K562 (cell line): Measurements from ENCODE around the gene CSMD2. TPM values are rescaled to one million over a fixed set of nuclear protein-coding genes. Genes with fewer than 3 reads are reported as not detected.
A peak's percentile ranks its signal among the peaks of the same experiment; 100 is the strongest.

Source experiments
- ATAC-seq: fragments of 200-7000 bp; cut with Tn5 transposase; 3 replicates; pipeline ENCODE4 v1.9.1; 2020; ENCODE audit warnings: moderate library complexity
- BruUV-seq: library from RNA; stranded (reverse); fragments of 400-500 nt; replicated peaks from 2 replicates; lab custom pipeline; 2021; lab: Mats Ljungman, UMichigan
- CTCF ChIA-PET: fragments of 300-600 bp; formaldehyde crosslinking; extraction: SDS; loops from one replicate; lab custom pipeline; 2021; ENCODE audit warnings: low intra/inter-chr PET ratio; lab: Yijun Ruan, JAX
- POLR2A ChIA-PET: fragments of 300-600, 350-650 bp; sonication (Branson Sonifier 250); formaldehyde crosslinking; extraction: SDS; loops from one replicate; lab custom pipeline; 2021; ENCODE audit warnings: antibody characterized with exemption, inconsistent platforms; lab: Yijun Ruan, JAX
- DNase-seq, 4 experiments: peaks; one replicate each; pipeline versions ENCODE4 v3.0.0 to v3.0.0-alpha.2; 2011 to 2018; ENCODE audit warnings: low spot score in 3 of 4, mixed read lengths in 3 of 4; ENCODE audit errors: extremely low read depth in 1 of 4
- FAIRE-seq: peaks from 2 replicates; lab custom pipeline; 2011; peaks lifted over from hg19 to GRCh38; lab: Jason Lieb, UNC
- H2AFZ ChIP-seq: 2 replicates; pipeline ENCODE4 v1.6.0; 2011; ENCODE audit warnings: low read depth, low read length, control low read depth, inconsistent platforms
- H3K27ac ChIP-seq: fragments of 200-600 bp; 3 replicates; pipeline ENCODE4 v1.8.0; 2011; ENCODE audit warnings: low read depth, mild to moderate bottlenecking, control low read depth, inconsistent platforms, low read length, moderate library complexity, mixed read lengths; ENCODE audit errors: extremely low read depth
- H3K27me3 ChIP-seq, 2 experiments: fragments of 300-600 bp in 1 of 2; 2 replicates in 1 of 2; 3 replicates in 1 of 2; pipeline versions ENCODE4 v1.6.0 to v1.8.0; 2011; ENCODE audit warnings: inconsistent platforms in 2 of 2, low read length in 2 of 2, mild to moderate bottlenecking in 1 of 2, mixed read lengths in 1 of 2, moderate library complexity in 1 of 2; ENCODE audit not compliant: control insufficient read depth in 2 of 2, insufficient read depth in 2 of 2
- H3K36me3 ChIP-seq: fragments of 300-600 bp; 3 replicates; pipeline ENCODE4 v1.8.0; 2011; ENCODE audit warnings: mild to moderate bottlenecking, low read length, inconsistent platforms; ENCODE audit not compliant: control insufficient read depth, insufficient read depth
- H3K4me1 ChIP-seq, 2 experiments: fragments of 200-600 bp in 1 of 2; replicated peaks in 1 of 2; 2 replicates in 1 of 2; 3 replicates in 1 of 2; pipeline versions ENCODE4 v1.5.1 to v1.8.0; 2011; ENCODE audit warnings: inconsistent platforms in 2 of 2, low read length in 2 of 2, mild to moderate bottlenecking in 1 of 2, mixed read lengths in 1 of 2, moderate library complexity in 1 of 2; ENCODE audit not compliant: control insufficient read depth in 2 of 2, insufficient read depth in 2 of 2
- H3K4me2 ChIP-seq: 2 replicates; pipeline ENCODE4 v1.6.1; 2011; ENCODE audit warnings: low read length, control low read depth, inconsistent platforms, mixed read lengths; ENCODE audit not compliant: insufficient read depth
- H3K4me3 ChIP-seq: fragments of 200-600 bp; sonication (generic), shearing (Covaris generic); 2 replicates; pipeline ENCODE4 v1.5.1; 2016; ENCODE audit warnings: control low read depth, inconsistent platforms
- H3K79me2 ChIP-seq: fragments of 200-600 bp; 3 replicates; pipeline ENCODE4 v1.8.0; 2011; ENCODE audit warnings: low read length, inconsistent platforms; ENCODE audit not compliant: control insufficient read depth, insufficient read depth
- H3K9ac ChIP-seq, 2 experiments: 2 replicates each; pipeline versions ENCODE4 v1.6.0 to v1.6.1; 2011; ENCODE audit warnings: low read depth in 2 of 2, low read length in 2 of 2, control low read depth in 1 of 2, inconsistent platforms in 1 of 2, mild to moderate bottlenecking in 1 of 2, mixed read lengths in 1 of 2; ENCODE audit not compliant: insufficient read depth in 1 of 2
- H3K9me1 ChIP-seq: one replicate; pipeline ENCODE4 v1.6.0; 2011; ENCODE audit warnings: inconsistent platforms, mild to moderate bottlenecking, low read length, moderate library complexity; ENCODE audit not compliant: control insufficient read depth, insufficient read depth
- H3K9me3 ChIP-seq: replicated peaks from 2 replicates; pipeline ENCODE4 v1.5.1; 2011; ENCODE audit warnings: low read depth, low read length, inconsistent platforms; ENCODE audit not compliant: control insufficient read depth, insufficient read depth
- H4K20me1 ChIP-seq: replicated peaks from 2 replicates; pipeline ENCODE4 v1.6.1; 2011; ENCODE audit warnings: low read length, inconsistent platforms, mixed read lengths; ENCODE audit not compliant: control insufficient read depth, insufficient read depth
- GABPB1 ChIP-seq: sonication (generic); formaldehyde crosslinking; IDR thresholded peaks from 2 replicates; pipeline ENCODE4 v1.8.0; 2022; ENCODE audit warnings: mild to moderate bottlenecking, missing genetic modification reagents
- HDAC2 ChIP-seq: fragments of 450-650 bp; IDR thresholded peaks from 2 replicates; pipeline ENCODE4 v1.6.1; 2016; ENCODE audit warnings: mild to moderate bottlenecking
- MCM3 ChIP-seq: fragments of 450-650 bp; IDR thresholded peaks from 2 replicates; pipeline ENCODE4 v1.6.1; 2016
- PTTG1 ChIP-seq: fragments of 450-650 bp; IDR thresholded peaks from 2 replicates; pipeline ENCODE4 v1.6.1; 2016; ENCODE audit warnings: low read depth, mild to moderate bottlenecking, missing genetic modification characterization, missing compliant biosample characterization
- RBM14 ChIP-seq: fragments of 200-400 bp; formaldehyde crosslinking; IDR thresholded peaks from 2 replicates; pipeline ENCODE4 v1.6.1; 2018; ENCODE audit warnings: low read depth, mild to moderate bottlenecking, low read length, moderate library complexity, borderline replicate concordance; ENCODE audit not compliant: insufficient read depth
- RBM25 ChIP-seq: fragments of 200-400 bp; formaldehyde crosslinking; IDR thresholded peaks from 2 replicates; pipeline ENCODE4 v1.6.1; 2018; ENCODE audit warnings: low read length, low read depth, moderate library complexity; ENCODE audit not compliant: severe bottlenecking
- STAT6 ChIP-seq: sonication (generic); formaldehyde crosslinking; IDR thresholded peaks from 2 replicates; pipeline ENCODE4 v1.8.1; 2023; ENCODE audit warnings: mild to moderate bottlenecking, missing genetic modification reagents
- TCF7L2 ChIP-seq: fragments of 150-350 bp; IDR thresholded peaks from 2 replicates; pipeline ENCODE4 v1.6.1; 2016; ENCODE audit warnings: low read depth, mild to moderate bottlenecking, low read length, moderate library complexity
- TSHZ1 ChIP-seq: fragments of 250-450 bp; sonication (Bioruptor Pico); IDR thresholded peaks from 2 replicates; pipeline ENCODE4 v1.4.0; 2020; ENCODE audit warnings: mild to moderate bottlenecking, moderate library complexity
- ZBTB26 ChIP-seq: fragments of 450-650 bp; formaldehyde crosslinking; IDR thresholded peaks from 2 replicates; pipeline ENCODE4 v1.4.0; 2022; ENCODE audit warnings: missing genetic modification characterization
- ZFP36 ChIP-seq: fragments of 150-350 bp; IDR thresholded peaks from 2 replicates; pipeline ENCODE4 v1.6.1; 2018; ENCODE audit warnings: low read length, low read depth; ENCODE audit not compliant: partially characterized antibody
- ZNF395 ChIP-seq: fragments of 200-800 bp; sonication (Bioruptor generic); IDR thresholded peaks from 2 replicates; pipeline ENCODE4 v1.6.1; 2017; ENCODE audit warnings: missing genetic modification characterization, missing compliant biosample characterization
- ZNF696 ChIP-seq: fragments of 250-450 bp; sonication (Bioruptor Pico); conservative IDR thresholded peaks from 2 replicates; pipeline ENCODE4 v1.4.0; 2020; ENCODE audit warnings: mild to moderate bottlenecking, moderate library complexity
- WGBS: fragments of 100-300 bp; shearing (Covaris generic); methylation state at CpG from one replicate; pipeline ENCODE4 v1.1.6; 2016; ENCODE audit warnings: low coverage, mixed read lengths; ENCODE audit not compliant: insufficient coverage; ENCODE audit errors: missing lambda C conversion rate; 5-methylcytosine and 5-hydroxymethylcytosine counted together
- in situ Hi-C: fragments of 300-500 bp; cut with MboI; formaldehyde crosslinking; loops from 4 replicates; pipeline ENCODE4 v1.15.0; 2018; ENCODE audit warnings: inconsistent platforms, mixed read lengths
- intact Hi-C: fragments of 100-400 bp; cut with micrococcal nuclease; formaldehyde crosslinking; loops from 2 replicates; pipeline ENCODE4 v1.14.2; 2022
- polyA plus RNA-seq, 8 experiments: library from polyadenylated mRNA; depleted of rRNA in 4 of 8; stranded (reverse) in 5 of 8; unstranded in 3 of 8; fragments of >200 nt; fragmentation: Nextera tagmentation in 2 of 8; fragmentation: Illumina TruSeq in 1 of 8; extraction: Ambion mirVana in 2 of 8; extraction: Trizol in 1 of 8; gene quantifications; 2 replicates each; pipeline versions ENCODE4 v1.2.1 to v1.2.3, GENCODE V29; 2011 to 2014; ENCODE audit warnings: inconsistent platforms in 1 of 8, missing spikeins in 1 of 8
- total RNA-seq, 7 experiments: library from RNA; depleted of rRNA in 6 of 7; stranded (reverse); fragments of >200 nt in 6 of 7; fragmentation: Illumina TruSeq in 2 of 7; extraction: Trizol in 2 of 7; gene quantifications; 2 replicates each; pipeline versions ENCODE4 v1.2.1 to v1.2.3, GENCODE V29; 2011 to 2021; ENCODE audit warnings: low replicate concordance in 1 of 7

The CSMD2 gene
- total and polyA plus RNA-seq, 9 of the 15 experiments (the other 6 are each of a cell fraction or from before 2014, with no cell fraction given), result not detected

GRCh38 chr1:33532936-33533335, 632.1 kb downstream of the CSMD2 start (continued):
- TF ChIP-seq RBM14 (no peak), GABPB1 (CRISPR knock-in tag) (no peak), PTTG1 (no peak), TSHZ1 (CRISPR knock-in tag) (no peak), TCF7L2 (no peak)
- TF ChIP-seq, all 486 proteins: peak for 0

GRCh38 chr1:33532250-33532649, 632.8 kb downstream of the CSMD2 start:
- Histone ChIP-seq H2AFZ (no peak overlapping the region), H3K4me1 (no peaks in the 10 kb centered on the region), H3K27me3 (peaks cover 32 to 48% of the 10 kb centered on the region in 2 experiments), H3K79me2 (no peaks in the 10 kb centered on the region), H3K4me2 (no peak overlapping the region), H3K9me1 (no peaks in the 10 kb centered on the region), H3K27ac (no peak overlapping the region), H3K9me3 (no peaks in the 10 kb centered on the region), H3K36me3 (no peaks in the 10 kb centered on the region), H3K9ac (no peak overlapping the region), H4K20me1 (no peaks in the 10 kb centered on the region), H3K4me3 (no peak overlapping the region)
- in situ Hi-C loops, result no loop called here
- intact Hi-C loops, result no loop called here
- TF ChIP-seq STAT6 (CRISPR knock-in tag) (no peak), RBM25 (peak; percentile 24), ZNF696 (no peak), ZFP36 (peak; percentile 93), HDAC2 (no peak), ZBTB26 (CRISPR knock-in tag) (no peak), MCM3 (no peak), ZNF395 (CRISPR knock-in tag) (no peak)
- POLR2A ChIA-PET, result no interaction called here
- FAIRE-seq, result no peak
- ATAC-seq, result no peak
- BruUV-seq, result no TSS peak
- DNase-seq, result no peak
- CTCF ChIA-PET, result no interaction called here
- 0% methylated on average over 3 of the region's 3 CpGs for WGBS
